Spinal cord (tissue), 10 donors: ENCODE measurements around the gene TMTC3. TPM values are rescaled to one million over a fixed set of nuclear protein-coding genes. Genes with fewer than 3 reads are reported as not detected.
"Not testable (repeated sequence)": the region's sequence is repeated elsewhere in the genome, so short reads cannot be mapped to it uniquely, and the experiment has no call there.

ENCODE experiments used
- DNase-seq, 6 donors: peaks; one replicate each; pipeline versions ENCODE4 v3.0.0 to v3.0.0-alpha.2; 2013 to 2015; ENCODE audit warnings: low spot score in 6 of 6, low read depth in 4 of 6
- H3K27ac ChIP-seq: one replicate; pipeline ENCODE4 v1.5.1; 2013; ENCODE audit warnings: low read depth, low read length, control low read depth
- H3K27me3 ChIP-seq: one replicate; pipeline ENCODE4 v1.6.1; 2013; ENCODE audit warnings: low read length; ENCODE audit not compliant: control insufficient read depth, insufficient read depth
- H3K36me3 ChIP-seq: one replicate; pipeline ENCODE4 v1.6.1; 2013; ENCODE audit warnings: low read length; ENCODE audit not compliant: control insufficient read depth, insufficient read depth
- H3K4me1 ChIP-seq: one replicate; pipeline ENCODE4 v1.6.1; 2013; ENCODE audit warnings: low read length; ENCODE audit not compliant: control insufficient read depth, insufficient read depth
- H3K4me3 ChIP-seq: one replicate; pipeline ENCODE4 v1.5.1; 2013; ENCODE audit warnings: low read depth, low read length, control low read depth
- H3K9me3 ChIP-seq: one replicate; pipeline ENCODE4 v1.6.1; 2013; ENCODE audit warnings: low read length; ENCODE audit not compliant: control insufficient read depth, insufficient read depth
- WGBS: methylation state at CpG from one replicate; pipeline ENCODE4 v1.1.5; 2013; ENCODE audit warnings: missing lambda C conversion rate; ENCODE audit not compliant: insufficient coverage; 5-methylcytosine and 5-hydroxymethylcytosine counted together
- polyA plus RNA-seq, 2 donors: library from polyadenylated mRNA; unstranded; fragments of 120-200 nt; gene quantifications; one replicate each; pipeline ENCODE4 v1.2.1, GENCODE V29; 2013; ENCODE audit not compliant: insufficient read length in 2 of 2
- total RNA-seq, 2 donors: library from RNA; depleted of rRNA in 1 of 2; stranded (reverse); fragments of 120-200 nt in 1 of 2; fragments of >200 nt in 1 of 2; gene quantifications; one replicate each; pipeline versions ENCODE4 v1.2.3 to v1.2.4, GENCODE V29; 2013 to 2014
- donor health status: healthy.

TMTC3 gene
- total and polyA plus RNA-seq, 4 donors, result 9.4 to 46.5 (median 22.2) TPM

DNA sequence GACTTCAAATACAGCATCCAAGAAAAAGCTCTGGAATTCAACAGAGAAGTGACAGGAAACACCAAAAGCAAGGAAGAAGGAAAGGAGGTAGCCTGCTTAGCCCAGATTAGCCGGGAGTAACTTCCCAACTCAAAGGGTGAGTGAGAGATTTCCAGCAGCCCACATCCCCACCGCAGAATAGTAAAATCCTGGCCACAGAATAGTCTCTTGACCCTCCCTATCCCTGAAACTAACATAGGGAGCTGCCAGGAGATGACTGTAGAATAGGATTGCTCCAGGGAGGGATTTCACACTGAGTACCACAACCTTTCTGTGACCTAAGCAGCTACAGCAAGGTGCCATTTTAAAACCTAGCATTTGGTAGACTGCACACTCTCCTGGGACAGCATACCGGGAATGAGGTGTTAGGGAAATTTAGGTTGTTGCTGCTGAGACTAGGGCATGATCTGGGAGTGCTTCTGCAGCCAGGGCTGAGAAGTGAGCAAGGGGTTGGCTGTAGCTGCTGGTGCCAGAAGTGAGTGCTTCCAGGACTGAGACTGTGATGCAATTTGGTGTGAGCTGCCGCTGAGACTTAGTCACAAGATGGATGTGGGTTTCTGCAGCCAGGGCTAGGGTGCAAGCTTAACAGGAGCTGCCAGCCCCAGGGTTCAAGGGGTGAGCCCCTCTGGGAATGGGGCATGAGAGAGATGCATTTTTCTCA, 66.0 kb downstream of the TMTC3 start:
- Histone ChIP-seq H3K27me3 (no peaks in the 10 kb centered on the region), H3K9me3 (peaks cover 8% of the 10 kb centered on the region), H3K4me1 (no peaks in the 10 kb centered on the region), H3K4me3 (no peak overlapping the region), H3K36me3 (no peaks in the 10 kb centered on the region), H3K27ac (no peak overlapping the region)
- 93% methylated on average over 2 of the region's 4 CpGs for WGBS
- no peak for DNase-seq

DNA sequence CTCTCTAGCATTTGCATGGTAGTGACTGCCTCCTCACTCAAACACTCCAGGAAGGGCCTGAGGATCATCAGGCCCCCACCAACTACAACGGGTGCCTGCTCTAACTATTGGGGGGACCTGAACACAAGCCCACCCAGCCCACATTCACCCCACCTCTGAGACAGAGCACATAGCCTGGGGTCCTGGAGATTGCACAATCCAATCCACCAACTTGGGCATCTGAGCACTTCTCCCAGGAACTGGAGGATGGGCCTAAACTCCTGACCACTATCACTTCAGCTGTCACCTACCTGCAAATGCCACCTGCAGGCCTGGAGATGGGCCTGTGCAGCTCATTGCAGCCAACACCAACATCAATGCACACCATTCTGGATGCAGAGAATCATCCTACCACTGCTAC, 66.6 kb downstream of the TMTC3 start:
- H3K4me1 ChIP-seq, result no peaks in the 10 kb centered on the region
- no peak overlapping the region for H3K4me3 ChIP-seq
- H3K27me3 ChIP-seq, result no peaks in the 10 kb centered on the region
- 100% methylated on average over 1 of the region's 1 CpG for WGBS
- H3K36me3 ChIP-seq, result no peaks in the 10 kb centered on the region
- no peak for DNase-seq
- H3K27ac ChIP-seq, result no peak overlapping the region
- peaks cover 7% of the 10 kb centered on the region for H3K9me3 ChIP-seq

DNA sequence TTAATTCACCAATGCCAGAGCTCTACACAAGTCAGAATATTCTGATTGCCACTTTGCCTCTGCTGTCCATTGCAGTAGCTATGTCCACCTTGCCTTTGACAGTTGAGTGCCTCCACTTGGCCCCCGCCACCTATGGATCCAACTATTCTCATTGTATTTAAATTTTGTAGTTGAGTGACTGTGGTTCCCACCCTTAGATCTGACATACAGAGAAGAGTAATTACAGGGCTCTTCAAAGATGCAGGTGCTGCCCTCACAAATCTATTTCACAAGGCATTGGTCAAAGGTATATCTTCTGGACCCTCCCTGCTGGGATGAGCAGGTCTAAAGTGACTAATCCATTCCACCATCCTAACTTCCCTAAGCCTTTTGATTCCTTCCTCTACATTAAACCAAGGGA, 68.2 kb downstream of the TMTC3 start:
- not testable (repeated sequence) for DNase-seq, H3K27me3 ChIP-seq, H3K4me3 ChIP-seq, H3K4me1 ChIP-seq, H3K27ac ChIP-seq, H3K9me3 ChIP-seq, H3K36me3 ChIP-seq
- WGBS, result no CpG with 5 or more reads among the region's 1 CpG

- Histone ChIP-seq H3K4me3 (no peak overlapping the region), H3K27ac (no peak overlapping the region), H3K4me1 (no peaks in the 10 kb centered on the region), H3K36me3 (no peaks in the 10 kb centered on the region), H3K27me3 (no peaks in the 10 kb centered on the region), H3K9me3 (peaks cover 15% of the 10 kb centered on the region)
- no peak for DNase-seq
Observed at GRCh38 chr12:88218293-88218692, 76.2 kb downstream of the TMTC3 start.

DNA sequence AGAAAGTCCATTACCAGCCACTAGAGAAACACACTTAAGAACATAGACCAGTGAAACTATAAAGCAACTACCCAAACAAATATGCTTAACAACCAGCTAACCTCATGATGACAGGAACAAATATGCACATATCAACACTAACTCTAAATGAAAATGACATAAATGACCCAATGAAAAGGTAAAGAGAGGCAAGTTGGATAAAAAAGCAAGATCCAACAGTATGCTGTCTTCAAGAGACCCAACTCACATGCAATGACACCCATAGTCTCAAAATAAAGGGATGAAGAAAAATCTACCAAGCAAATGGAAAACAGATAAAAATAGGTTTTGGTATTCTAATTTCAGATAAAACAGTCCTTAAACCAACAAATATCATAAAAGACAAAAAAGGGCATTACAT, 77.8 kb downstream of the TMTC3 start:
- peaks cover 13% of the 10 kb centered on the region for H3K9me3 ChIP-seq
- H3K27me3 ChIP-seq, result no peaks in the 10 kb centered on the region
- H3K4me1 ChIP-seq, result no peaks in the 10 kb centered on the region
- H3K4me3 ChIP-seq, result no peak overlapping the region
- DNase-seq, result no peak
- H3K36me3 ChIP-seq, result no peaks in the 10 kb centered on the region
- no peak overlapping the region for H3K27ac ChIP-seq

DNA sequence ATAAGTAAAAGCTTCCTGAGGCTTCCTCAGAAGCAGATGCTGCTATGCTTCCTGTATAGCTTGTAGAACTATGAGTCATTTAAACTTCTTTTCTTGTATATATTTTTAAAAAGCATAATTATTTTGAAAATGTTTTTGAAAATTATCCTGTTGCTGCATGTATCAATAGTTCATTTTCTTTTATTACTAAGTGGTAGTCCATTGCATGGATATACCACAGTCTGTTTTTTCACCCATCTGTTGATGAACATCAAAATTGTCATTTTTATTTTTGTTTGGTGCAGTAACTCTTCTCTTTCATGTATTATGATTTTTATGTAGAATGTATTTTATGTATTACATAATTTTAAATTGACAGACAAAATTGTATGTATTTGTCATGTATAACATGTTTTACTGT, 81.4 kb downstream of the TMTC3 start:
- Histone ChIP-seq H3K4me3 (no peak overlapping the region), H3K9me3 (peaks cover 11% of the 10 kb centered on the region), H3K4me1 (no peaks in the 10 kb centered on the region), H3K27me3 (no peaks in the 10 kb centered on the region), H3K27ac (no peak overlapping the region), H3K36me3 (no peaks in the 10 kb centered on the region)
- no peak for DNase-seq

GRCh38 chr12:88225776-88226175, 83.7 kb downstream of the TMTC3 start:
- DNase-seq, result no peak
- no peak overlapping the region for H3K27ac ChIP-seq

GRCh38 chr12:88227263-88227662, 85.2 kb downstream of the TMTC3 start:
- Histone ChIP-seq H3K36me3 (no peaks in the 10 kb centered on the region), H3K4me3 (no peak overlapping the region), H3K27me3 (no peaks in the 10 kb centered on the region), H3K4me1 (no peaks in the 10 kb centered on the region), H3K27ac (no peak overlapping the region), H3K9me3 (peaks cover 4% of the 10 kb centered on the region)
- no peak for DNase-seq
- 75% methylated on average over 6 of the region's 7 CpGs for WGBS

More at GRCh38 chr12:88225776-88226175, 83.7 kb downstream of the TMTC3 start:
- Histone ChIP-seq H3K4me1 (no peaks in the 10 kb centered on the region), H3K36me3 (no peaks in the 10 kb centered on the region), H3K4me3 (no peak overlapping the region), H3K9me3 (peaks cover 4% of the 10 kb centered on the region), H3K27me3 (no peaks in the 10 kb centered on the region)

GRCh38 chr12:88227871-88228270, 85.8 kb downstream of the TMTC3 start:
- no peak overlapping the region for H3K27ac ChIP-seq
- WGBS, result 85% methylated on average over 12 of the region's 12 CpGs
- H3K9me3 ChIP-seq, result peaks cover 3% of the 10 kb centered on the region
- H3K27me3 ChIP-seq, result no peaks in the 10 kb centered on the region
- DNase-seq, result no peak
- H3K4me3 ChIP-seq, result no peak overlapping the region
- no peaks in the 10 kb centered on the region for H3K36me3 ChIP-seq
- H3K4me1 ChIP-seq, result no peaks in the 10 kb centered on the region

DNA sequence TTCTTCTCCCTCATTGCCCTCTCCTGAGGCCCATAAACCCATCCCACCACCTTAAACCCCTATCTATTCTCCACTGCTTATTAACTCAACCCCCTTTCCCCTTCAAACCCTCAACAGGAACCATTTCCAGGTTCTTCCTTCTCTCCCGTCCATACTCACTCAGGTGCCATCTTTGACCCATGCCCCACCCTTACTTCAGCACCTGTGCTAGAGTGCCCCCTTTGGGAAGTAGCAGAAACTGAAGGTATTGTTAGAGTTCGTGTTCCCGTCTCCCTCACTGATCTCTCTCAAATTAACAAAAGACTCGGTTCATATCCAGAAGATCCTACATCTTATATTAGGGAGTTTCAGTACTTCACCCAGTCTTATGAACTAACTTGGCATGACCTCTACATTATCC, 86.6 kb downstream of the TMTC3 start:
- no peaks in the 10 kb centered on the region for H3K4me1 ChIP-seq
- no peak overlapping the region for H3K4me3 ChIP-seq
- WGBS, result 100% methylated on average over 2 of the region's 4 CpGs
- DNase-seq, result no peak
- no peaks in the 10 kb centered on the region for H3K27me3 ChIP-seq
- no peaks in the 10 kb centered on the region for H3K36me3 ChIP-seq
- H3K9me3 ChIP-seq, result no peaks in the 10 kb centered on the region
- H3K27ac ChIP-seq, result no peak overlapping the region
